Endothelial cell of umbilical vein (primary cell): ENCODE results near the gene SORL1. TPM values are rescaled to one million over a fixed set of nuclear protein-coding genes. Genes with fewer than 3 reads are reported as not detected.

ENCODE experiments used
- BruUV-seq: library from RNA; stranded (reverse); fragments of 400-500 nt; replicated peaks from 2 replicates; lab custom pipeline; 2021; lab: Mats Ljungman, UMichigan
- CTCF ChIA-PET: fragments of 300-600, 350-600 bp; sonication (Branson Sonifier 250); formaldehyde crosslinking; loops from one replicate; lab custom pipeline; 2021; ENCODE audit warnings: antibody characterized with exemption, inconsistent platforms; lab: Charles Lee
- POLR2A ChIA-PET: fragments of 300-600, 350-600 bp; sonication (Branson Sonifier 250); formaldehyde crosslinking; loops from one replicate; lab custom pipeline; 2021; ENCODE audit warnings: antibody characterized with exemption, inconsistent platforms; lab: Charles Lee
- DNase-seq: peaks from one replicate; pipeline ENCODE4 v3.0.0-alpha.2; 2011; ENCODE audit warnings: low read depth, low spot score
- FAIRE-seq: peaks from 2 replicates; lab custom pipeline; 2011; peaks lifted over from hg19 to GRCh38; lab: Jason Lieb, UNC
- H2AFZ ChIP-seq: 2 replicates; pipeline ENCODE4 v1.6.0; 2012; ENCODE audit warnings: low read depth, low read length, control low read depth, inconsistent platforms
- H3K27ac ChIP-seq: 2 replicates; pipeline ENCODE4 v1.5.1; 2011; ENCODE audit warnings: low read depth, mild to moderate bottlenecking, control low read depth, low read length, moderate library complexity; ENCODE audit not compliant: insufficient read depth
- H3K27me3 ChIP-seq, 2 experiments: 2 replicates each; pipeline versions ENCODE4 v1.6.0 to v1.6.1; 2011; ENCODE audit warnings: low read length in 2 of 2, mixed read lengths in 1 of 2; ENCODE audit not compliant: control insufficient read depth in 2 of 2, insufficient read depth in 2 of 2
- H3K36me3 ChIP-seq, 2 experiments: 2 replicates in 1 of 2; 3 replicates in 1 of 2; pipeline ENCODE4 v1.5.1; 2011; ENCODE audit warnings: low read length in 2 of 2, mild to moderate bottlenecking in 1 of 2, moderate library complexity in 1 of 2; ENCODE audit not compliant: control insufficient read depth in 2 of 2, insufficient read depth in 2 of 2; ENCODE audit errors: extremely low read depth in 1 of 2
- H3K4me1 ChIP-seq: 3 replicates; pipeline ENCODE4 v1.5.1; 2011; ENCODE audit warnings: mild to moderate bottlenecking, low read length; ENCODE audit not compliant: control insufficient read depth, insufficient read depth; ENCODE audit errors: extremely low read depth
- H3K4me2 ChIP-seq: 2 replicates; pipeline ENCODE4 v1.6.1; 2011; ENCODE audit warnings: low read length, control low read depth, mixed read lengths; ENCODE audit not compliant: insufficient read depth
- H3K4me3 ChIP-seq, 3 experiments: fragments of 200-600 bp in 1 of 3; sonication (generic), shearing (Covaris generic) in 1 of 3; replicated peaks in 1 of 3; 2 replicates each; pipeline ENCODE4 v1.5.1; 2011 to 2016; ENCODE audit warnings: control low read depth in 3 of 3, low read length in 3 of 3, mild to moderate bottlenecking in 2 of 3, inconsistent platforms in 1 of 3, low read depth in 1 of 3, moderate library complexity in 1 of 3; ENCODE audit not compliant: insufficient read depth in 1 of 3
- H3K79me2 ChIP-seq: 2 replicates; pipeline ENCODE4 v1.6.0; 2012; ENCODE audit warnings: low read length, inconsistent platforms; ENCODE audit not compliant: control insufficient read depth, insufficient read depth
- H3K9ac ChIP-seq: replicated peaks from 2 replicates; pipeline ENCODE3; 2011; ENCODE audit warnings: low read length, control low read depth; ENCODE audit not compliant: insufficient read depth; ENCODE audit errors: extremely low read depth
- H3K9me1 ChIP-seq: replicated peaks from 3 replicates; pipeline ENCODE4 v1.6.0; 2011; ENCODE audit warnings: mild to moderate bottlenecking, low read length; ENCODE audit not compliant: control insufficient read depth, insufficient read depth; ENCODE audit errors: extremely low read depth
- H3K9me3 ChIP-seq: replicated peaks from 2 replicates; pipeline ENCODE4 v1.5.1; 2012; ENCODE audit warnings: low read length, inconsistent platforms; ENCODE audit not compliant: control insufficient read depth, insufficient read depth
- H4K20me1 ChIP-seq: replicated peaks from 2 replicates; pipeline ENCODE3; 2011; ENCODE audit warnings: mild to moderate bottlenecking, low read length; ENCODE audit not compliant: control insufficient read depth, insufficient read depth; ENCODE audit errors: extremely low read depth
- JUN ChIP-seq: IDR thresholded peaks from 2 replicates; pipeline ENCODE4 v1.6.1; 2011; ENCODE audit warnings: borderline replicate concordance, low read depth; ENCODE audit not compliant: insufficient read length, insufficient read depth
- POLR2A ChIP-seq: IDR thresholded peaks from 2 replicates; pipeline ENCODE4 v1.6.1; 2012; ENCODE audit warnings: low read depth, mild to moderate bottlenecking, control low read depth, low read length
- dilution Hi-C: fragments of 300-500 bp; cut with MboI; formaldehyde crosslinking; loops from one replicate; pipeline ENCODE4 v1.15.0; 2019; ENCODE audit warnings: low sequenced_read_pairs; ENCODE audit not compliant: extremely low pct_ligation_motif_present
- intact Hi-C: fragments of 100-400 bp; cut with micrococcal nuclease; formaldehyde crosslinking; loops from one replicate; pipeline ENCODE4 v1.10.0; 2022
- polyA plus RNA-seq, 4 experiments: library from polyadenylated mRNA; depleted of rRNA in 3 of 4; stranded (reverse) in 3 of 4; unstranded in 1 of 4; fragments of >200 nt; gene quantifications; 2 replicates each; pipeline versions ENCODE4 v1.2.1 to v1.2.3, GENCODE V29; 2011 to 2012; ENCODE audit warnings: missing spikeins in 1 of 4
- total RNA-seq: library from RNA; stranded (reverse); gene quantifications from 2 replicates; pipeline ENCODE4 v1.2.3, GENCODE V29; 2021

The SORL1 gene
- total and polyA plus RNA-seq, 2 donors (not counting 3 experiments of a cell fraction or from before 2014, with no cell fraction given) = 0.17 to 0.31 TPM

DNA sequence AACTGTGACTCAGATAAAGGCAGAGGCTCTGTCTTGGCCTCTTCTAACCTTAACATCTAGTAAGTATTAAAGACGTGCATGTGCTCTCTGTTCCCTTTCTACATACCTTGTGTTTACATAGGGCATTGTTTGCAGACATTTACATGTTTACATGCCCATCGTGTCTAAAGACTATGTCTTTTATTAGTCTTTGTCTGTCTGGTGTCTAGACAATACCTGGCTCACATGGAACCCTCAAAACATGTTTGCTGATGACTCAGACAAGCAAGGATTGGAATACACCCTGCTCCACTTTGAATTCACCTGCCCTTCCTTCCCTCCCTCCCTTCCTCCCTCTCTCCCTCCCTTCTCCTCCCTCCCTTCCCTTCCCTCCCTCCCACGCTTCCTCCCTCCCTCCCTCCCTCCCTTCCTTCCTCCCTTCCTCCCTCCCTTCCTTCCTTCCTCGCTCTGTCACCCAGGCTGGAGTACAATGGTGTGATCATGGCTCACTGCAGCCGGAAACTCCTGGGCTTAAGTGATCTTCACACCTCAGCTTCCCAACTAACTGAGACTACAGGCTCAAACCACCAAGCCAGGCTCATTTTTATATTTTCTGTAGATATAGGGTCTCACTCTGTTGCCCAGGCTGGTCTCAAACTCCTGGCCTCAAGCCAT lies 24.4 kb downstream of the SORL1 start:
- no peak for TF ChIP-seq JUN
- TF ChIP-seq POLR2A = no peak
- POLR2A ChIA-PET = no interaction called here
- Histone ChIP-seq H3K27me3 (peaks cover 0 to 3% of the 10 kb centered on the region in 2 experiments), H3K27ac (no peak overlapping the region), H3K79me2 (no peaks in the 10 kb centered on the region), H3K4me3 (no peak overlapping the region), H3K36me3 (no peaks in the 10 kb centered on the region), H3K4me2 (no peak overlapping the region), H3K9me1 (no peaks in the 10 kb centered on the region), H3K9me3 (no peaks in the 10 kb centered on the region), H4K20me1 (no peaks in the 10 kb centered on the region), H3K4me1 (no peaks in the 10 kb centered on the region), H3K9ac (no peak overlapping the region), H2AFZ (no peak overlapping the region)
- no TSS peak for BruUV-seq
- FAIRE-seq (no peak), DNase-seq (no peak)
- intact Hi-C loops (no loop called here), dilution Hi-C loops (no loop called here)
- CTCF ChIA-PET = interaction anchor here (1.6 kb wide), 1 partner anchor 24 kb away, joined by 3 read pairs; the partner anchor contains the start of genes SORL1 and SORL1-AS1

DNA sequence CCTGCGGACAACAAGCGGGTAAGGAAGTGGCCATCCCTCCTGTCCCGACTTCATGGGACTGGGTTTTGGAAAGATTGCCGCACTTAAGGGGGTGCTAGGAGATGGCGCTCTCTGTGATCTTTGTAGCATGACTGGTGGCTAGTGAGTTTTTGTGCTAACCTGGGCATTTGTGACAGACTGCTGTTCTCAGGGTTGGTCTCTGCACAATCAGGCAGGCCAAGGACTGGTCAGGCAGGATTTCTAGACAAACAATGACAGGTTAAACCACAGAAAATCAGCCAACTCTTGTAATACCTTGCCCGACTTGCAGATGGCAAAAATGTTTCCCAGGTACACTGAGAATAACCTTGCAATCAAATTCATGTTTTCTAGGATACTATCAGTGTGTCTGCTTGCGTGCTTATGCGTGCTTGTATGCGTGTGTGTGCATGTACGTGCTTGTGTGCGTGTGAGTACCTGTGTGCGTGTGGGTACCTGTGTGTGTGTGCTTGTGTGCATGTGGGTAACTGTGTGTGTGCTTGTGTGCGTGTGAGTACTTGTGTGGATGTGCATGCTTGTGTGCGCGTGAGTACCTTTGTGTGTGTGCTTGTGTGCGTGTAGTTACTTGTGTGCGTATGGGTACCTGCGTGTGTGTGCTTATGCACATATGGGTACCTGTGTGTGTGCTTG lies 26.2 kb downstream of the SORL1 start:
- intact Hi-C loops = no loop called here
- H3K36me3 ChIP-seq = no peaks in the 10 kb centered on the region
- H3K4me3 ChIP-seq = no peak overlapping the region
- dilution Hi-C loops = no loop called here
- ChIA-PET CTCF (no interaction called here), POLR2A (no interaction called here)
- H3K27me3 ChIP-seq = peaks cover 0 to 3% of the 10 kb centered on the region in 2 experiments
- no peak overlapping the region for H3K9ac ChIP-seq
- no peaks in the 10 kb centered on the region for H3K79me2 ChIP-seq
- H3K9me1 ChIP-seq = no peaks in the 10 kb centered on the region
- DNase-seq (no peak), FAIRE-seq (no peak)
- H3K27ac ChIP-seq = no peak overlapping the region
- no peak overlapping the region for H3K4me2 ChIP-seq
- H4K20me1 ChIP-seq = no peaks in the 10 kb centered on the region
- no peak overlapping the region for H2AFZ ChIP-seq
- H3K4me1 ChIP-seq = peaks cover 15% of the 10 kb centered on the region
- H3K9me3 ChIP-seq = no peaks in the 10 kb centered on the region
- no peak for TF ChIP-seq JUN
- BruUV-seq = no TSS peak
